ENCODE measurements around the gene GBP3.
"Not testable (repeated sequence)": the region's sequence is repeated elsewhere in the genome, so short reads cannot be mapped to it uniquely, and the experiment has no call there.

GRCh38 chr1:89046318-89047183 is 23.9 kb upstream of the GBP3 start:
- not testable (repeated sequence) for TF ChIP-seq POLR2A, POLR2AphosphoS5 (IDR thresholded peaks at IDR 0.05; ENCODE audit: low read depth, low read length)

All from GM12892 (cell line).